Left cardiac atrium (tissue), 4 donors: Measurements from ENCODE around the gene HSD3B1. TPM values are rescaled to one million over a fixed set of nuclear protein-coding genes. Genes with fewer than 3 reads are reported as not detected.
"Not testable (repeated sequence)": the region's sequence is repeated elsewhere in the genome, so short reads cannot be mapped to it uniquely, and the experiment has no call there.

ENCODE experiments used
- ATAC-seq, 2 donors: fragments of 200-7000 bp; cut with Tn5 transposase; one replicate each; pipeline ENCODE4 v1.9.1; 2020; ENCODE audit warnings: mild to moderate bottlenecking in 2 of 2, moderate library complexity in 2 of 2
- DNase-seq: peaks from one replicate; pipeline ENCODE4 v3.0.0-alpha.2; 2020
- intact Hi-C, 2 donors: fragments of 100-400 bp; cut with DNase I; formaldehyde crosslinking; loops; one replicate each; pipeline versions ENCODE4 v1.14.1 to v1.15.1; 2022 to 2023
- total RNA-seq, 2 donors: library from RNA; stranded (reverse); fragmentation: NEBNext Ultra II Directional; extraction: Animal tissue kit (Norgen Biotek cat#: 25700); gene quantifications; one replicate each; pipeline ENCODE4 v1.2.1, GENCODE V29; 2021
- donor health status: DM: no; HTN: yes; CAD: no.
- donor health status: DM: no; HTN: yes; CAD: no; lungs with severe emphysema.
- donor health status: DM: yes; HTN: yes; CAD: no.
- donor health status: Dilated cardiomyopathy.

HSD3B1 gene
- total RNA-seq, 2 donors from 2014 or later: not detected

- no peak for DNase-seq
- intact Hi-C loops: no loop called here
- no peak for ATAC-seq
These were observed 40.8 kb downstream of the HSD3B1 start for GRCh38 chr1:119547805-119548204.

DNA sequence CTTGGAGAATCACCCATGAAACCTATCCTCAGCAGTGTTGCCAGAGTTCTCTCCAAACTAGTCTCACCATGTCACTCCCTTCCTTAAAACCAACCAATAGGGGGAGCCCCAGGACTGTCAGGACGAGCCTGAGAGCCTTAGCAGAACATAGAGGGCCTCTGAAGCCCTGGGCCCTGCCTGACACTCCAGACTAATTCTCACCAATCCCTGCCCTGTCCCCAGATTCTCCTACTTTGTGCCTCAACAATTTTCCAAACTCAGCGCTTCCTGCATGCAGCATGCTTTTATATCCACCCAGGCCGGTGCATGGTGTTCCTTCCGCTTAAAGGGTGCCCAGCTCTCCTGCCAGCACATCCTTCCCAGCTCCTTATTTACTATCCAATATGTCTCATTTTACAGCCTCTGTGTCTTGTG is 42.7 kb downstream of the HSD3B1 start:
- ATAC-seq (peak; percentile 73 to 80), DNase-seq (peak; percentile 36)
- intact Hi-C loops: no loop called here

DNA sequence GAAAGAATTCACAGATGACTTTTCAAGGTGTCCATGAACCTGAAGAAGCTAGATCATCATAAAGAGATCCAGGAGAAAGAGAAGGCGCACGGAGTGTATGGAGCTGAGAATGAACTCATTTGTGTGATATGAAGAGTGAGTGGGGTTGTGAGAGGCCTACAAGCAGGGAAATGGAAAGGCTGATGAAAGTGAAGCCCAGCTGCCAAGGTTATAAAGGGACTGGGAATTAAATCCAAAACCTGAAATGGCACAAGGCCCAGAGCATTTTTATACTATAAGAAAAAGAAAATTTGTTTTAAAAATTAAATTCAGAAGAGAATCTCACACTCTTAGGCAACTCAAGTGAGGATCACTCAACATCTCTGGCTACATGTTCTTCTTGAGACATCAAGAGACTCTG is 43.4 kb downstream of the HSD3B1 start:
- no peak for ATAC-seq
- intact Hi-C loops: no loop called here
- DNase-seq: no peak

DNA sequence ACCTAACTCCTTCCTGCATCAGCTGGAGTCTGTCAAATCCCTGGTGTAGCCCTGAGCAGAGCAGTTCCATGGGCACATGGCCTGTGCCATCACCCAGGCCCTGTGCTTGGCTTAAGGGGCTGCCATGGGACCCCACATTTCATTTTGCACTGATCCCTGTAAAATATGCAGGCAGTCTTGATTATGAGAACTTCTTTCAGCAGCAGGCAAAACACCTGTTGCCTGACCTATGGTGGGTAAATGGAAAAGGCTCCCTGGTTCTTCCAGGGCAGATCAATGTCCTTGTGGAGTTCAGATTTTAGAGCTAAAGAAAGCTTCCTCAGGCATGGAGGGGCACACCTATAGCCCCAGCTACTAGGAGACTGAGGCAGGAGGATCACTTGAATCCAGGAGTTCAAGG is 44.2 kb downstream of the HSD3B1 start:
- intact Hi-C loops: no loop called here
- DNase-seq (no peak), ATAC-seq (no peak)

DNA sequence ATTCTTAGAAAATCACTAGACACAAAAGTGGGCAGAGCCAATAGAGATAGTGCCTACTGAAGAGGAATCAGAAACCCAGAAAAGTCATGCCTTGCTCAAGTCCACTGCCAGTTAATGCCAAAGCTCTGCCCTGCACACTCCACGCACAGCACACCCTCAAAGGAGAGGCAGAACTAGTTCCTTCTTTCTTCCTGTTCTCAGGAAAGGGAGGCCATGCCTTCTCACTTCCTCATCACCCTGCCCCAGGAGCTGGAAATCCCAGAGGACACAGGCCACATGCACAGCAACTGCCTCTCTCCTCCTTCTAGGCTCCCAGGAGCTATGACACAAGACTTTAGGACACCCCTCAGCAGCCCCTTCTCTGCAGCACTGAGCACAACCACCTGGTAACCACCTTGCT is 45.6 kb downstream of the HSD3B1 start:
- not testable (repeated sequence) for DNase-seq, ATAC-seq
- intact Hi-C loops: loop anchor here in 1 of 2 donors (2.0 kb wide), 1 partner anchor 18 kb away; no protein-coding TSS in a partner anchor

DNA sequence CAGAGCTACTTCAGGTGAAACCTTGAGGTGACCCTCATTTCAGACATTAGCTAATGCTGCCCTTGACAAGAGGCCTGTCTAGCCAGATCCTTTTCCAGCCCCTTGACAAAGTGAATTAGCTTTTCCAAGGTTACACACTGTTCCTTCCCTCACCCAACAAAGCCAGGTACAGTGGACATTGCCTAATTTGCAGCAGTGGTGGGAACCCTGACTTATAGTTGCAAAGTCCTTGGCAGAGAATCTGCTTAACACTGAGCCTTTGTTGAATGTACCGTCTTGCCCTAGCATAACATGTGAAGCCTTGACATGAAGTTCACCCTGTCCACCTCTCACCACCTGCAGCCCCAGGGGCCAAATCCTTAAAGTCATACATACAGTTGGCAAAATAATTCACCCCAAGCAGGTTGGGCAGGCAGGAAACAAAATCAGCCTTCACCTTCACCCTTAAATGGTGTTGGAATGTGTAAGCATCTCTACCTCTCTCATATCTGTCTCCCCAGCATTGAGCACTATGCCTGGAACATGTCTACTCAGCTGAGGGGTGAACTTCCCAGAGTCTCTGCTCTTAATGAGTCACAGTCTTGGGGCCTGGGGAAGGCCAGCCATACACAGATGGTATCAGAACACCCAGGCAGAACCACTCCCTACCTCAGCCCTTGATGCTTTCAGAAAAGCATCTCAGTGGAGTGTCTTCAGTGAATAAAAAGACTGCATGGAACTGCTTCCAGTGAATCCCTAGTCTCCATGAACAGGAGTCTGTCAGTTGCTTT is 46.5 kb downstream of the HSD3B1 start:
- ATAC-seq: peak in 1 of 2 donors; percentile 66
- intact Hi-C loops: loop anchor here in 1 of 2 donors (2.0 kb wide), 1 partner anchor 19 kb away; no protein-coding TSS in a partner anchor
- DNase-seq: not testable (repeated sequence)

DNA sequence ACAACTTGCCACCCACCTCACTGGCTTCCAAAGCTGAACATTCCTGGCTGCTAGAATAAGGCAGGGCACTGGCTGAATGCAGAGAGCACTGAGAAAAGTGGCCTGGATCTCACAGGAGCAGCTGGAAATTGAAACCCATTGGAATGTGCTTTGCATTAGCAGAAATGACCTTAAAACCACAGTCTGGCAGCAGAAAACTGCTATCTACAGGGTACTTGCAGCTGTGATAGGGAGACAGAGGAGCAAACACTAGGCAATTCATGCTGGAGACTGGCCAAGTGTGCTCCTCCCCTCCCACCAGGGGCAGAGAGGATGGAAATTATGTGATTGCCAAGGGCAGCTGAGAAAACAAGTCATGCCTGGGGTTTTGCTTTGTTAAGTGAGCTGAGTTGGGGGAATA is 47.2 kb downstream of the HSD3B1 start:
- ATAC-seq (peak; percentile 67 to 83), DNase-seq (peak; percentile 42)
- intact Hi-C loops: no loop called here

- ATAC-seq (no peak), DNase-seq (no peak)
- intact Hi-C loops: no loop called here
These were observed 49.4 kb downstream of the HSD3B1 start for GRCh38 chr1:119556423-119556822.

- intact Hi-C loops, DNase-seq, ATAC-seq: not testable (repeated sequence)
These were observed 53.4 kb downstream of the HSD3B1 start for GRCh38 chr1:119560402-119560801.

DNA sequence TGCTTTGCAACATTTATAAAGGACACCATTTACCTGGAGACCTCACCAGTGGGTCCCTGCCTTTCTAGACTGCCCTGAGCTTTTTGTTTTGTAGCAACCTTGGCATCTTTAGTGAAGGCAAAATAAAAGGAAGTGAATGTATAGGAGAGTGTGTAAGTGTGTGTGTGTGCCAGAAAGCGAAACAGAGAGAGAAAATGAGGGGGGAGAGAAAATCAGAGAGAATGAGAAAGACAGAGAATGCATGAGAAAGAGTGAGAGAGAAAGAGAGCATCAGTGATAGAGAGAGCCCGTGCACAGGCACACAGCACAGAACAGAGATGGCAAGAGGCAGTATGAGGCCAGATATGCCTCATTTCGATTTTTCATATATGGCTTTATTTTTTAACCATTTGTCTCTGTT is 57.5 kb downstream of the HSD3B1 start:
- ATAC-seq: no peak
- intact Hi-C loops: no loop called here
- DNase-seq: no peak

Other genes starting within 250 kb of the HSD3B1 start
- not detected for gene HAO2, start 138.4 kb upstream of the HSD3B1 start, total RNA-seq
- gene HSD3B2, start 92.1 kb upstream of the HSD3B1 start, total RNA-seq: not detected
- gene ZNF697, start 141.1 kb downstream of the HSD3B1 start, total RNA-seq: 10 to 100 TPM in 1 of 2 donors, 1 to 10 TPM in 1; 9.6 to 11.5 TPM
- gene PHGDH, start 204.7 kb downstream of the HSD3B1 start, total RNA-seq: 10 to 100 TPM; 14.5 to 33.9 TPM